Fibroblast of the aortic adventitia (primary cell): ENCODE data around the gene SDF2. TPM values are rescaled to one million over a fixed set of nuclear protein-coding genes. Genes with fewer than 3 reads are reported as not detected.
A peak's percentile ranks its signal among the peaks of the same experiment; 100 is the strongest.

Experiments used
- DNase-seq: peaks from one replicate; pipeline ENCODE4 v3.0.0-alpha.2; 2010; ENCODE audit warnings: low read depth
- H3K4me3 ChIP-seq: 2 replicates; pipeline ENCODE4 v1.5.1; 2011; ENCODE audit warnings: low read depth, mild to moderate bottlenecking, control low read depth, low read length, moderate library complexity
- total RNA-seq: library from RNA; depleted of rRNA; stranded (reverse); fragments of >200 nt; gene quantifications from 2 replicates; pipeline ENCODE4 v1.2.3, GENCODE V29; 2012; ENCODE audit warnings: low replicate concordance
- TF ChIP-seq, protein P1 (sequence below): IDR thresholded peaks from 2 replicates; pipeline ENCODE4 v1.5.1; 2011; ENCODE audit warnings: mild to moderate bottlenecking, low read length, control low read depth, inconsistent platforms; ENCODE audit not compliant: insufficient read depth

SDF2 gene
- total RNA-seq, 1 donor: 36.9 TPM

DNA sequence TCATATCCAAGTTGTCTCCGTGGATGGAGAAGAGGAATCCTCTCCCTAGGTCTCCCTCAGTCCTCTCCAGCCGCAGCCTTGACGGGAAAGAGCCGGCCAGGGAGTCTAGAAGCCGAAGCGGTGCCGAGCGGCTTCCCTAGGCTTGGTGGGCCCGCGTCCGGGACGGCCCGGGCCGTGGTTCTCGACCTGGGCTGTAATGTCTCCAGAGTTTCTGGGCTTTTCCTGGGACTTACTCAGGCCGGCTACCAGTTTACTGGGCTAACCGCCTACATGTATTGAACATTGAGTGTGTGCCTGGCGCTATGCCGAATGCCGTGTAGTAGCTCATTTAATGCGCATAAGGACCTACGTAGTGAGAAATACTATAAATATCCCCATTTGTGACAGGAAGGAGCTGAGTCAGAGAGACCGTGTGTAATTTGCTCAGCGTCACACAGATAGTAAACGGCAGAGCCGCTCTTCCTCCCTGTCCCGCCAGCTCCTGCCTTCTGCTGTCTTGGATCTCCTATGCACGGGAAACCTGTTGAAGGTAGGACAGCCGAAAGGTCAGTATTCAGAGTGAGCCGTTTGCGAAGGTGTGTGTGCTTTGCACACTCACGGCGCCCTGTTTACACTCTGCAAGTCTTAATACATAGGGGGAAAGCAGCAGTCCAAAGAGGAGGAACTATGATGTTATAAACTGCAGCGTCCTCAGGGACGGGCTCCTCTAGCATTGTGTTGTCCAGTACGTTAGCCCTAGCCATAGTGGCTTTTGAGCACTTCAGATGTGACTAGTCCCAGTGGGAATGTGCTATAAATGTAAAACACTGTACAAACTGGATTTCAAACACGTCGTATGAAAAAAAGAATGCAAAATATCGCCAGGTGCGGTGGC is 62.2 kb downstream of the SDF2 start:
- TF ChIP-seq, protein P1, sequence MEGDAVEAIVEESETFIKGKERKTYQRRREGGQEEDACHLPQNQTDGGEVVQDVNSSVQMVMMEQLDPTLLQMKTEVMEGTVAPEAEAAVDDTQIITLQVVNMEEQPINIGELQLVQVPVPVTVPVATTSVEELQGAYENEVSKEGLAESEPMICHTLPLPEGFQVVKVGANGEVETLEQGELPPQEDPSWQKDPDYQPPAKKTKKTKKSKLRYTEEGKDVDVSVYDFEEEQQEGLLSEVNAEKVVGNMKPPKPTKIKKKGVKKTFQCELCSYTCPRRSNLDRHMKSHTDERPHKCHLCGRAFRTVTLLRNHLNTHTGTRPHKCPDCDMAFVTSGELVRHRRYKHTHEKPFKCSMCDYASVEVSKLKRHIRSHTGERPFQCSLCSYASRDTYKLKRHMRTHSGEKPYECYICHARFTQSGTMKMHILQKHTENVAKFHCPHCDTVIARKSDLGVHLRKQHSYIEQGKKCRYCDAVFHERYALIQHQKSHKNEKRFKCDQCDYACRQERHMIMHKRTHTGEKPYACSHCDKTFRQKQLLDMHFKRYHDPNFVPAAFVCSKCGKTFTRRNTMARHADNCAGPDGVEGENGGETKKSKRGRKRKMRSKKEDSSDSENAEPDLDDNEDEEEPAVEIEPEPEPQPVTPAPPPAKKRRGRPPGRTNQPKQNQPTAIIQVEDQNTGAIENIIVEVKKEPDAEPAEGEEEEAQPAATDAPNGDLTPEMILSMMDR: no peak
- H3K4me3 ChIP-seq: peak overlapping the region; percentile 86
- DNase-seq: peak; percentile 89

DNA sequence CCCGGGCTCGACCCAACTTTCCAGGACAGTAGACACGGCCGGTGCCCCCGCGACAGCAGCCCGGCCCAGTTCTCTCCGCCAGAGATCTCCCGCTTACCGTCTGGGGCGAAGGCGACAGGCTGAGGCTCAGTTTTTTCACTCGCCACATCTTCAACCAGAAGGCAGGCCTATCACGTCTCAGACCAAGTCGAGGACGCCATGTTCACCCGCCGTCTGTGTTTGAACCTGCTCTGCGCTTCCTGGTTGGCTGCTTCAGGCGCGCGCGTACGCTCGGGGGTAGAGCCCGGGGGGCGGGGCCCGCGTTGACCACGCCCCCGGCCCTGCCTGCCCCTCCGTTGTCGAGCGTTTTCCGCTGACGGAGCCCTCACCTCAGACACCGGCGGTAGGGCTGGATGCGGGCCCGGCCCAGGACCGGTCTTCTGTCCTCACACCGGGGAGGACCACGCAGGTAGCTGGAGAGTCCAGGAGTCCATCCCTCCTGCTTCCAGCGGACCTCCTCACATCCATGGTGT is 62.9 kb downstream of the SDF2 start, which contains the start of gene SPAG5:
Gene SPAG5 (minus strand): TSS at position 227 of the 512 bp plus-strand sequence. CDS start 79 bp downstream, at position 148.
- DNase-seq: peak; percentile 83
- TF ChIP-seq, protein P1: no peak
- H3K4me3 ChIP-seq: peak within 1 kb of the TSS; percentile 86

DNA sequence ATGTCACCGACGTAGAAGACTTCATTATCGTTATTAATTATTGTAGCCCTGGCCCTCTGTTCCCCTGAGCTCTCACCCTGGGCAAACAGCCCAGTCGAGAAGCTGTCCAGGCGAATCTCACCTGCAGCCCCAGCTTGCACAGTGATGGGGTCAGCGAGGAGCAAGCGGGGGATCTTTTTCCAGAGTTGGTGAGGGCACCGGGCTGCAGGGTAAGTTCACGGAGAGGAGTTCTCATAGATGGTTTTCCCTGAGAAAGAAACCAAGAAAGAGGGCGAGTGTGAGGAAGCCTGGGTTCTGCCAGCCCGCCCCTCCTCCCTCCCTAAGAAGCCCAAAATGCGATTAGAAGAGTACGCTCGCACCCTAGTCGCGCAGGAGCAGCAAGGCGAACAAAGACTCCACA is 63.3 kb downstream of the SDF2 start:
- DNase-seq: no peak
- peak overlapping the region; percentile 86 for H3K4me3 ChIP-seq
- TF ChIP-seq, protein P1: no peak

Other genes with a start within 250 kb of the SDF2 start
- not detected in 2 replicates for gene SLC13A2, start 188.3 kb downstream of the SDF2 start, total RNA-seq
- not detected in 2 replicates for gene FOXN1, start 155.6 kb downstream of the SDF2 start, total RNA-seq
- 12.2 and 18.2 TPM in 2 replicates for gene UNC119, start 109.3 kb downstream of the SDF2 start, total RNA-seq
- 15.8 and 26.9 TPM in 2 replicates for gene PIGS, start 90.4 kb downstream of the SDF2 start, total RNA-seq
- gene ALDOC, start 85.0 kb downstream of the SDF2 start, total RNA-seq: 17.6 and 36.3 TPM in 2 replicates
- 7.4 and 31.8 TPM in 2 replicates for gene SPAG5, start 62.9 kb downstream of the SDF2 start, total RNA-seq
- gene RSKR, start 47.7 kb downstream of the SDF2 start, total RNA-seq: 4.3 TPM in 1 of 2 replicates, not detected in the other
- gene BLTP2, start 16.7 kb downstream of the SDF2 start, total RNA-seq: 99.3 and 200 TPM in 2 replicates
- 46.8 and 60.5 TPM in 2 replicates for gene SUPT6H, start 299 bp upstream of the SDF2 start, total RNA-seq
- 0.49 and 1.5 TPM in 2 replicates for gene PROCA1, start 50.0 kb upstream of the SDF2 start, total RNA-seq
- gene RAB34, start 56.0 kb upstream of the SDF2 start, total RNA-seq: 154 and 412 TPM in 2 replicates
- 322 and 1,093 TPM in 2 replicates for gene RPL23A, start 58.1 kb upstream of the SDF2 start, total RNA-seq
- 7.8 TPM in 1 of 2 replicates, not detected in the other for gene TLCD1, start 64.3 kb upstream of the SDF2 start, total RNA-seq
- gene NEK8, start 66.9 kb upstream of the SDF2 start, total RNA-seq: 4.9 and 6.8 TPM in 2 replicates
- gene TRAF4, start 82.1 kb upstream of the SDF2 start, total RNA-seq: 8.1 and 21.3 TPM in 2 replicates
- gene FAM222B, start 180.9 kb upstream of the SDF2 start, total RNA-seq: 1.6 and 7.0 TPM in 2 replicates
- gene ERAL1, start 193.1 kb upstream of the SDF2 start, total RNA-seq: 16.3 and 38.1 TPM in 2 replicates
- 13.0 and 39.9 TPM in 2 replicates for gene FLOT2, start 235.8 kb upstream of the SDF2 start, total RNA-seq
- gene DHRS13, start 241.2 kb upstream of the SDF2 start, total RNA-seq: 5.6 and 8.3 TPM in 2 replicates